Fibroblast of pulmonary artery (primary cell): ENCODE data around the gene TBX18.

Experiments used
- DNase-seq: peaks from one replicate; pipeline ENCODE4 v3.0.0-alpha.2; 2010; ENCODE audit warnings: low read depth
- H3K4me3 ChIP-seq: replicated peaks from 2 replicates; pipeline ENCODE4 v1.5.1; 2011; ENCODE audit warnings: low read depth, mild to moderate bottlenecking, control low read depth, low read length, moderate library complexity
- CTCF ChIP-seq: IDR thresholded peaks from 2 replicates; pipeline ENCODE4 v1.5.1; 2011; ENCODE audit warnings: mild to moderate bottlenecking, control low read depth, low read length, inconsistent platforms; ENCODE audit errors: missing control alignments

Gene TBX18

GRCh38 chr6:84764332-84765049, at the start of gene TBX18:
Gene TBX18 (minus strand): TSS chr6:84764598. CDS start chr6:84764181, 417 bp downstream.
- H3K4me3 ChIP-seq = peak within 1 kb of the TSS; percentile 92
- DNase-seq = peak; percentile 100
- TF ChIP-seq CTCF = peak; percentile 7

- no peak for TF ChIP-seq CTCF
- no peak overlapping the region for H3K4me3 ChIP-seq
- no peak for DNase-seq
Measured at GRCh38 chr6:84811351-84811750, 47.0 kb upstream of the TBX18 start.

GRCh38 chr6:84809455-84809854, 45.1 kb upstream of the TBX18 start:
- no peak overlapping the region for H3K4me3 ChIP-seq
- DNase-seq = no peak
- TF ChIP-seq CTCF = no peak

GRCh38 chr6:84808491-84809061, 44.2 kb upstream of the TBX18 start:
- H3K4me3 ChIP-seq = no peak overlapping the region
- DNase-seq = no peak
- no peak for TF ChIP-seq CTCF

- no peak overlapping the region for H3K4me3 ChIP-seq
- TF ChIP-seq CTCF = no peak
- DNase-seq = no peak
Measured at GRCh38 chr6:84805145-84805544, 40.7 kb upstream of the TBX18 start.

GRCh38 chr6:84804720-84805119, 40.3 kb upstream of the TBX18 start:
- H3K4me3 ChIP-seq = no peak overlapping the region
- TF ChIP-seq CTCF = no peak
- peak; percentile 31 for DNase-seq

GRCh38 chr6:84801250-84801649, 36.9 kb upstream of the TBX18 start:
- H3K4me3 ChIP-seq = no peak overlapping the region
- DNase-seq = no peak
- no peak for TF ChIP-seq CTCF
